AG04449 (cell line): Measurements from ENCODE around the gene USP31.

ENCODE experiments used
- CTCF ChIA-PET: fragments of 350-600 bp; formaldehyde crosslinking; extraction: SDS; loops from one replicate; lab custom pipeline; 2021; ENCODE audit warnings: antibody characterized with exemption; lab: Yijun Ruan, JAX
- POLR2A ChIA-PET: fragments of 400-600, 350-600 bp; formaldehyde crosslinking; extraction: SDS; loops from one replicate; lab custom pipeline; 2020; ENCODE audit warnings: antibody characterized with exemption, inconsistent platforms; lab: Yijun Ruan, JAX
- DNase-seq: peaks from one replicate; pipeline ENCODE4 v3.0.0-alpha.2; 2010; ENCODE audit warnings: low read depth, low spot score
- H3K4me3 ChIP-seq: 2 replicates; pipeline ENCODE4 v1.5.1; 2011; ENCODE audit warnings: low read depth, mild to moderate bottlenecking, control low read depth, low read length
- TF ChIP-seq, protein P1 (sequence below): IDR thresholded peaks from one replicate; pipeline ENCODE4 v1.5.1; 2011; ENCODE audit warnings: mild to moderate bottlenecking, moderate library complexity, low read length, control low read depth, inconsistent platforms; ENCODE audit not compliant: insufficient read depth; ENCODE audit errors: missing control alignments

Gene USP31

DNA sequence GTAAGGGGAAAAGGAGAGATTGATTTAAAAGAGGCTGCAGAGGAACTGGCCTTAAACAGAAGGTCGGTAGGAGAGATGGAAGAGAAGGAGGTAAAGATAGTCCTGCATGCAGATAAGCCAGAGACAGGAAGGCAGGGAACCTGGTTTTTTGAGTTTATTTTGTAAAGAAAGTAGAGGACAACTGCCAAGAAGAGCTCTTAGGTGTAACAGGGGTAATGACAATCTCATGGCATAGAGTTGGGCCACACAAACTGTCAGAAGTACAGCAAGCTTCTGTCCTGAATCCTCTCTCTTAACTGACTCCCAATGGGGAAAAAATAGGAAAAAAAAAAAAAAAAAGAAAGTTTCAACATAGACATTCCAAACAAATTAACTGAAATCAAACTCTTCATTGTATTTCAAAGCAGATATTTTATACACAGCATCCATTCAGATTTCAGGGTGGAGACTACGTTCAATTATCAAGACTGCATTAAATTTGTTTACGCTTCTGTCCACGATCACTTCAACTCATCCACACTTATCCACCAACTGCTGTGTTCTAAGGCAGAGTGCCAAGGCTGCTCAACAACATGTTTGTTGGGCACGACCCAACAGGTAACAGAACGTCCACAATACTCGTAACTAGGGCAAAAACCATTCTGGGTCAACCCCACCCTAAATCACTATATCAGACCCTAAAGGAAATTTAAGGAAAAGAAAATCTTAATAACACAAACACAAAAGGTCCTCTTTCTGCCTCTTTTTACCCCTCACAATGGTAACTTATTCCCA is 34.9 kb downstream of the USP31 start:
- ChIA-PET POLR2A (no interaction called here), CTCF (interaction anchor here (1.0 kb wide), 1 partner anchor 26 kb away, joined by 3 read pairs; no protein-coding TSS in a partner anchor)
- TF ChIP-seq, protein P1, sequence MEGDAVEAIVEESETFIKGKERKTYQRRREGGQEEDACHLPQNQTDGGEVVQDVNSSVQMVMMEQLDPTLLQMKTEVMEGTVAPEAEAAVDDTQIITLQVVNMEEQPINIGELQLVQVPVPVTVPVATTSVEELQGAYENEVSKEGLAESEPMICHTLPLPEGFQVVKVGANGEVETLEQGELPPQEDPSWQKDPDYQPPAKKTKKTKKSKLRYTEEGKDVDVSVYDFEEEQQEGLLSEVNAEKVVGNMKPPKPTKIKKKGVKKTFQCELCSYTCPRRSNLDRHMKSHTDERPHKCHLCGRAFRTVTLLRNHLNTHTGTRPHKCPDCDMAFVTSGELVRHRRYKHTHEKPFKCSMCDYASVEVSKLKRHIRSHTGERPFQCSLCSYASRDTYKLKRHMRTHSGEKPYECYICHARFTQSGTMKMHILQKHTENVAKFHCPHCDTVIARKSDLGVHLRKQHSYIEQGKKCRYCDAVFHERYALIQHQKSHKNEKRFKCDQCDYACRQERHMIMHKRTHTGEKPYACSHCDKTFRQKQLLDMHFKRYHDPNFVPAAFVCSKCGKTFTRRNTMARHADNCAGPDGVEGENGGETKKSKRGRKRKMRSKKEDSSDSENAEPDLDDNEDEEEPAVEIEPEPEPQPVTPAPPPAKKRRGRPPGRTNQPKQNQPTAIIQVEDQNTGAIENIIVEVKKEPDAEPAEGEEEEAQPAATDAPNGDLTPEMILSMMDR, result no peak
- no peak for DNase-seq
- H3K4me3 ChIP-seq, result no peak overlapping the region

DNA sequence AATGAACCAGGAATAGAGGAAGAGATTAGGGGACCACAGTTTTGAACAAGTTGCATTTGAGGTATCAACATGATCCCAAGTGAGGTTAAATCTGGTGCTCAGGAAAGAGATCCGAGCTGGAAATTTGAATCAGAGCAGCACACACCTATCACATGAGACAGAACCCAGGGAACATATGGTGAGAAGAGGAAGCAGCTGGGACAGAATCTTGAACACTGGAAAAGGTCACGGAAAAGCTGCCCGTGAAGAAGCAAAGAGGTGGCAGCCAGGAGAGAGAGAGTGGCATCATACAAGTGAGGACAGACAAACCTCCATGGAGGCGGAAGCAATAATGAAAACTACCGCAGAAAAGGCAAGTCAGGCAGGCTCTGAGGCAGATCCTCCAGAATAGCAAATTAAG is 36.1 kb downstream of the USP31 start:
- H3K4me3 ChIP-seq, result no peak overlapping the region
- no peak for DNase-seq
- ChIA-PET POLR2A (no interaction called here), CTCF (interaction anchor here (1.0 kb wide), 1 partner anchor 25 kb away, joined by 3 read pairs; no protein-coding TSS in a partner anchor)
- TF ChIP-seq, protein P1, result no peak

DNA sequence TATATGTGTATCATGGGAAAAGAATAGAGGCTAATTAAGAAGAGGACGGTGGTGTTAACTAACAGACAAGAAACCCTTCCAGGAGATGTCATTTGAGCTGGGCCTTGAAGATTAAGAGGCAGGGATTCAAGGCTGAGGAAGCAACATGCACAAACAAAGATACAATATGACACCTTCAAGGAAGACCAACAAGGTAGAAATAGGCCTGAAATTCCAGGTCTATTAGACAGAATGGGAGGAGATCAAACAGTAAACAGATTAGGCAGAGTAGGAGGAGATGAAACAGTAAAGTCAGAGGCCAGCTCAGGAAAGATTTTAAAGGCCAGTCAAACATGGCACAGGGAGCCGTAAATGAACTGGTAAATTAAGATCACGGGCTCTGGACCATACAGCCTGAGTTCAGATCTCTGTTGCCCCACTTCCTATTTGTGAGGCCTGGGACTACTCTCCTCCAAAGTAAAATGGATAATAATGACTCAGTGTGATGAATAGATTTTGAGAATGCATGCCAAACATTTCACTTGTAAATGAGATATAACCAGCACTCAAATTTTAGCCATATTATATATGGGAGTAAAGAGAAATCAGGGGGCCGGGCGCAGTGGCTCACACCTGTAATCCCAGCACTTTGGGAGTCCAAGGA is 38.9 kb downstream of the USP31 start:
- CTCF ChIA-PET, result no interaction called here
- no peak for DNase-seq
- TF ChIP-seq, protein P1, result no peak
- POLR2A ChIA-PET, result no interaction called here
- no peak overlapping the region for H3K4me3 ChIP-seq

DNA sequence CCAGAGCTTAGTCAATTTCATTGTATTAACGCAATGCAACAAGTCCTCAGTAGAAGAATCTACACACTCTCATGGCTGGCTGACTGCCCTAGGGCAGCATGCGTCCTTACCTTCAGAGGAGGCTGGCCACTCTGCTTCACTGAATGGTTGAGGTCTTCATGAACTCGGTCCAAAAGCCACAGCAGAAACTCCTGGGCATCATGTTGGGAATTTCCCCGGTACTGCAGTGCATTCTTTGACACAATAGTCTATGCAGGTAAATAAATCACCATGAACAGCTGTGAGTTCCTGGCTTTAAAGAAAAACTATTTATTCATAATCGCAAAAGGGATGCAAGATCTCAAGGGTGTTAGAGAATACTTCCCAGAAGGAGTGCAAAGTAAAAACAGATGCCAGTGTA is 41.3 kb downstream of the USP31 start:
- TF ChIP-seq, protein P1, result no peak
- ChIA-PET POLR2A (no interaction called here), CTCF (interaction anchor here (1.8 kb wide), 1 partner anchor 326 kb away, joined by 6 read pairs; no protein-coding TSS in a partner anchor)
- no peak overlapping the region for H3K4me3 ChIP-seq
- DNase-seq, result no peak

DNA sequence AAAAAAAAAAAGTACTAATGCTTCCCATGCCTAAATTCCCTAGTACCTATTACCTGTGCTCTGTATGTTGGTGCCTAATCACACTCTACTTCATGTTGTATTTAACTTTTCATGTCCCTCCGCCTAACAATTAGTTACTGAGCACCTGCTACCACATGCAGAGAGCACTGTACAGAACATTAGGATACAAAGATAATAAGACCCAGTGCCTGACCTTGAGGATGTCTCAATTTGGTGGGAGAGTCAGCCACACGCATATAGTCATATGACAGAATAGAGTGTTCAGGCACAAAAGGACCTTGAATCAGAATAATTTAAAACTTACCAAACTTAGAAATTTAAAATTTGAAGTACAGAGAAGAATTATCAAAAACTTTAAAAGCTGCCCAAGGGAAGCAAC is 42.1 kb downstream of the USP31 start:
- POLR2A ChIA-PET, result no interaction called here

More for the DNA sequence above, 42.1 kb downstream of the USP31 start:
- no peak overlapping the region for H3K4me3 ChIP-seq
- CTCF ChIA-PET, result interaction anchor here (1.8 kb wide), 1 partner anchor 327 kb away, joined by 6 read pairs; no protein-coding TSS in a partner anchor
- TF ChIP-seq, protein P1, result no peak
- DNase-seq, result no peak
